Measurements from ENCODE around the gene RHEX.
A peak's percentile ranks its signal among the peaks of the same experiment; 100 is the strongest.

RHEX gene

DNA sequence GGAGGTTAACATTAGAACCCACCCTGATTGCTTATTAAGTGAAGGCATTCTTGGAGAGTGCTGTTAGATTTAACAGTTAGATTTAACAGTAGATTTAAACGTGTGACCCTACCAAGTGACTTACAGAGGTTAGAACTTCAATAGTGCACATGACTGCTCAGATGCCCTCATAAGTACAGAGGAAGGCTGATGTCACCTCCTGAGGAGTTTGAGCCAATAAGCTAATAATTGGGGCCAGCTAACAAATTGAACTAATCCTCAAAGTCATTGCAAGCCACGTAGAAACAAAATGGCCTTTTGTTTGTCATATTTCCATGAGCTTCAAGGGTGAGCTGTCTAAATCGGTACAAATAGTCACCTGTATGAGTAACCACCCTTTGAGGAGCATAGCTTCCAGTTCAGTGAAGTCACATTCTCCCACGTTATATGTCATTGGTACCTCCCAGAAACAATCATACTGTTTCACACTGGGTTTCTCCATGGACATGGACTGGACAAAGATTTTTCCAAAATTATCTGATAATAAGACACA lies 52.6 kb downstream of the RHEX start:
- TF ChIP-seq, protein P1, sequence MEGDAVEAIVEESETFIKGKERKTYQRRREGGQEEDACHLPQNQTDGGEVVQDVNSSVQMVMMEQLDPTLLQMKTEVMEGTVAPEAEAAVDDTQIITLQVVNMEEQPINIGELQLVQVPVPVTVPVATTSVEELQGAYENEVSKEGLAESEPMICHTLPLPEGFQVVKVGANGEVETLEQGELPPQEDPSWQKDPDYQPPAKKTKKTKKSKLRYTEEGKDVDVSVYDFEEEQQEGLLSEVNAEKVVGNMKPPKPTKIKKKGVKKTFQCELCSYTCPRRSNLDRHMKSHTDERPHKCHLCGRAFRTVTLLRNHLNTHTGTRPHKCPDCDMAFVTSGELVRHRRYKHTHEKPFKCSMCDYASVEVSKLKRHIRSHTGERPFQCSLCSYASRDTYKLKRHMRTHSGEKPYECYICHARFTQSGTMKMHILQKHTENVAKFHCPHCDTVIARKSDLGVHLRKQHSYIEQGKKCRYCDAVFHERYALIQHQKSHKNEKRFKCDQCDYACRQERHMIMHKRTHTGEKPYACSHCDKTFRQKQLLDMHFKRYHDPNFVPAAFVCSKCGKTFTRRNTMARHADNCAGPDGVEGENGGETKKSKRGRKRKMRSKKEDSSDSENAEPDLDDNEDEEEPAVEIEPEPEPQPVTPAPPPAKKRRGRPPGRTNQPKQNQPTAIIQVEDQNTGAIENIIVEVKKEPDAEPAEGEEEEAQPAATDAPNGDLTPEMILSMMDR (IDR thresholded peaks at IDR 0.05; ENCODE audit: extremely low read depth, missing control alignments), result no peak
- DNase-seq (ENCODE audit: low spot score), result no peak

DNA sequence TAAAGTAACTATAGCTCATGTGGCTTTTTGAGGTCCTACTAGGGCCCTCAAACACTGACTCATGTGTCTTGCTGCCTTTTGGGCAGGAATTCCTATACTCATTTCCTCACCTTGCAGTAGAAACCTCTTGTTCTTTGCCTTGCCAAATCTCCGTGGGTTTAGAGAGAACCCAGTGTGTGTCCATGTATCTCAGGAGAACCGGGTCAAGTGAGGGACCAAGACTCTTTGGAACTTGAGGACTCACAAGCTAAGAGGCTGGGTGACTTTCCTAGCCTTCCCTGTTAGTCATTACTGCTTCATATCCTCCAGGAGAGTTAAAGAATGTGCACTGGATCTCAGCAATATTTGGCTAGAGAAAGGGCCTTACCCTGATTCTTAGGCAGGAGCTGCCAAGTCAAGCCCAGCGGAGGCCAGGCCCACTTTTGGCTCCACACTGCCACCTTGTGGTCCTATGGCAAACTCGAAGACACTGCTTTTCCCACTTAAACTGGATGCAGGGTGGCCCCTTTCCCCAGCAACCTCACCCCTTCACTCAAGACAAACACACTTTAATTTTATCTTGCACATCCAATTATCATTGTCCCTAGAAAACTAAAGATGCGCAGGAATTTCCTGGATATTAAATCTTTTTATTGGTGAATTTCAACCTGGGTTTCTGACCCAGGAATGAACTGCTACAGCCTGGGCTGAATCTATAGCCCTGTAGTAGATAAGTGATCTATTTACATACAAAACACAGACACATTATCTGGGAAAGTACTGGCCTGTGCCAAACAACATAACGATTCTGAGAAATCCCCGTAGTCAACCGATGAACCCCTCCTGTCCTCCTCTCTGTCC lies 53.6 kb downstream of the RHEX start:
- TF ChIP-seq, protein P1 (IDR thresholded peaks at IDR 0.05; ENCODE audit: extremely low read depth, missing control alignments), result peak; percentile 75
- DNase-seq (ENCODE audit: low spot score), result peak; percentile 90

DNA sequence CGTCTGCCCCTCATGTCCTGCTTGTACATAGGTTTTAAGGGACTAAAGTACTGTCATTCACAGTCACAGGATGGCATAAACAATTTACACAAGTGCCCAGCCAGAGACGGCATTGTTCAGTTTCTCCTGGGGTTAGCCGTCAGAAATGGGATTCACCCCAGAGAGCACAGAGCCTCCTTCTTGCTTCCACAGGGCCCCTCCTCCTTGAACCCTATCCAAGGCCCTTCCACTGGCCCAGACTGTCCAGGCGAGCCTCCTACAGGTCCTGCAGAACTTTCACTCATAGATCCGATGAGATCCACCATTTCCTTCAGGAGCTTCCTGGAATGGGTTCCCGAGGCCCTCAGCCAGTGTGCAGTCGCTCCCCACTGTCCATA lies 54.2 kb downstream of the RHEX start:
- TF ChIP-seq, protein P1 (IDR thresholded peaks at IDR 0.05; ENCODE audit: extremely low read depth, missing control alignments), result no peak

DNA sequence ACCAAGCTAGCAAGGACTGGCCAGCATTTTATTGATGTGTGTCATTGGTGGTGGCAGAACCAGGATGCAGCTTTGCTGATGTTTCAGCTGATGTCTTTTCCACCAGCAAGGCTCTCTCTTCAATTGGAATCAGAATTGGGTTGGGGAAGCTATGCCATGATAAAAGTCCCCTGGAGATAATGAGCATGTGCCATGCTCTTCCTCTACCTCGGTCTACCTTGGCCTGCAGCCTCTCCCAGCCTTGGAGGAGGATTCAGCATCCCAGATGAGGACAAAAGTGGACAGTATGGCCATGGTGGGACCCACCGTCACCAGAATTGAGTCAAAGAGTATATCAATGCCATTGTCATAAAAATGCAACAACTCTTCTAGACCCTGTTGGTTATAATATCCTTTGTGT lies 55.7 kb downstream of the RHEX start:
- DNase-seq (ENCODE audit: low spot score), result no peak
- TF ChIP-seq, protein P1 (IDR thresholded peaks at IDR 0.05; ENCODE audit: extremely low read depth, missing control alignments), result no peak

More for the DNA sequence above, 54.2 kb downstream of the RHEX start:
- DNase-seq (ENCODE audit: low spot score), result no peak

DNA sequence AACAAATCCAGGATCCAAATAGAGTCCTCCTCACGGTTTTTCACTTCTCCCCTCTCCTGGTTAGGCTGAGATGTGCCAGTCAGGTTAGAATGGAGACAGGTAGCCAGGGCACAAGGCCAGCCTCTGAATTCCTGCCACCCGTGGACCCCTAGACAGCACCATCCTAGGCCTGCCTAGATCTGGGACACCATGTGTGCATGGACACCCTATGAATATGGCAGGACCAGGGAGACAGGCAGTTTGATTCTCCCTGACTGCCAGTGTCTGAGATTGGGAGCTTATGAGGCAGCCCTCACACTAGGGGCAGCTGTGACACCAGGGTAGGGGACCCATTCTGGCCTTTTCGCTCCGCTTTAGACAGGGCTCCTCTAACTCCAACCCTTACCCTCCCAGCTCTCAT lies 56.7 kb downstream of the RHEX start:
- DNase-seq (ENCODE audit: low spot score), result no peak
- TF ChIP-seq, protein P1 (IDR thresholded peaks at IDR 0.05; ENCODE audit: extremely low read depth, missing control alignments), result no peak

DNA sequence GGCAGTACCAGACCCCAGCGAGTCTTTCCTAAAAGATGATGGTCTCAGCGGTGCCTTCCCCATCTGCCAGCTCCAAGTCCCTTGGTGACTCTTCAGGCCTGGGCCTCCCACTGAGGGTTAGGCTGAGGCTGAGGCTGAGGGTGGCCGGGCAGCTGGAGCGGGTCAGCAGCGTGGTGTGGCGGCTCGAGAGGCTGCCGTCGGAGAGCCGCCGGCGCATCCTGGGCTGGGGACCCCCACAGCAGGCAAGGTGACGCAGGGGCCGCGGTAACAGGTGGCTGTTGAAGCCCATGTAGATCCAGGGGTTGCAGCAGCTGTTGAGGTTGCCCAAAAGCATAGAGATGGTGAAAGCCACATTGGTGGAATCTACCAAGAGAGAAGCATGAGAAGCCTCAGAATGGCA lies 57.2 kb downstream of the RHEX start:
- TF ChIP-seq, protein P1 (IDR thresholded peaks at IDR 0.05; ENCODE audit: extremely low read depth, missing control alignments), result no peak
- DNase-seq (ENCODE audit: low spot score), result no peak

DNA sequence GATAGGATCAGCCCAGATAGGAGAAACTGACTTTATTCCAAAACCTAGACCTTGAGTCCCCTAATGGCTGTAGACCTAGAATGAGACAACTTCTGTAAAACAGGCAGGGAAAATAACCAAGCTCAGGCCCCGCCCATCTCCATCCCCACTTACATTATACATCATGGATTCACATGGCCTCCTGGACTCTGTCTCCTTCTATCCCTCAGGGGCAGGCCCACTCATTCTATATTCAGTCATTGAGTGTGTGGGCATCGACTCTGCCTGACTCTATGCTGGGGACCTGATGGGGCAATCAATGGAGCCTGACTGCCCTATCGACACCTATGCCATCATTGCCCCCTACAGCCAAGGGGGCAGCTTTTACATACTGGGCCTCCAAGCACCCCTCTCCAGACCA lies 57.8 kb downstream of the RHEX start:
- TF ChIP-seq, protein P1 (IDR thresholded peaks at IDR 0.05; ENCODE audit: extremely low read depth, missing control alignments), result no peak
- DNase-seq (ENCODE audit: low spot score), result no peak

Measured in GM20000 (cell line).